WI38 (cell line): ENCODE results near the gene CCBE1.

ENCODE experiments used
- H3K4me3 ChIP-seq: 2 replicates; pipeline ENCODE4 v1.5.1; 2011; ENCODE audit warnings: low read depth, mild to moderate bottlenecking, control low read depth, low read length
- TF ChIP-seq, protein P1 (sequence below): IDR thresholded peaks from 2 replicates; pipeline ENCODE4 v1.5.1; 2012; ENCODE audit warnings: low read depth, mild to moderate bottlenecking, control low read depth, low read length

Gene CCBE1

GRCh38 chr18:59704146-59704545, 6.9 kb upstream of the CCBE1 start:
- H3K4me3 ChIP-seq, result no peak overlapping the region
- TF ChIP-seq, protein P1, sequence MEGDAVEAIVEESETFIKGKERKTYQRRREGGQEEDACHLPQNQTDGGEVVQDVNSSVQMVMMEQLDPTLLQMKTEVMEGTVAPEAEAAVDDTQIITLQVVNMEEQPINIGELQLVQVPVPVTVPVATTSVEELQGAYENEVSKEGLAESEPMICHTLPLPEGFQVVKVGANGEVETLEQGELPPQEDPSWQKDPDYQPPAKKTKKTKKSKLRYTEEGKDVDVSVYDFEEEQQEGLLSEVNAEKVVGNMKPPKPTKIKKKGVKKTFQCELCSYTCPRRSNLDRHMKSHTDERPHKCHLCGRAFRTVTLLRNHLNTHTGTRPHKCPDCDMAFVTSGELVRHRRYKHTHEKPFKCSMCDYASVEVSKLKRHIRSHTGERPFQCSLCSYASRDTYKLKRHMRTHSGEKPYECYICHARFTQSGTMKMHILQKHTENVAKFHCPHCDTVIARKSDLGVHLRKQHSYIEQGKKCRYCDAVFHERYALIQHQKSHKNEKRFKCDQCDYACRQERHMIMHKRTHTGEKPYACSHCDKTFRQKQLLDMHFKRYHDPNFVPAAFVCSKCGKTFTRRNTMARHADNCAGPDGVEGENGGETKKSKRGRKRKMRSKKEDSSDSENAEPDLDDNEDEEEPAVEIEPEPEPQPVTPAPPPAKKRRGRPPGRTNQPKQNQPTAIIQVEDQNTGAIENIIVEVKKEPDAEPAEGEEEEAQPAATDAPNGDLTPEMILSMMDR, result no peak

GRCh38 chr18:59701272-59701671, 4.0 kb upstream of the CCBE1 start:
- TF ChIP-seq, protein P1, result no peak
- no peak overlapping the region for H3K4me3 ChIP-seq

GRCh38 chr18:59700535-59700967, 3.3 kb upstream of the CCBE1 start:
- H3K4me3 ChIP-seq, result no peak overlapping the region; the same call in 1 of the 2 replicates

GRCh38 chr18:59699750-59700534, 2.7 kb upstream of the CCBE1 start:
- TF ChIP-seq, protein P1, result no peak
- H3K4me3 ChIP-seq, result no peak overlapping the region; the same call in 1 of the 2 replicates

More at GRCh38 chr18:59700535-59700967, 3.3 kb upstream of the CCBE1 start:
- TF ChIP-seq, protein P1, result no peak

GRCh38 chr18:59699061-59699460, 1.8 kb upstream of the CCBE1 start:
- TF ChIP-seq, protein P1, result no peak
- H3K4me3 ChIP-seq, result no peak overlapping the region

DNA sequence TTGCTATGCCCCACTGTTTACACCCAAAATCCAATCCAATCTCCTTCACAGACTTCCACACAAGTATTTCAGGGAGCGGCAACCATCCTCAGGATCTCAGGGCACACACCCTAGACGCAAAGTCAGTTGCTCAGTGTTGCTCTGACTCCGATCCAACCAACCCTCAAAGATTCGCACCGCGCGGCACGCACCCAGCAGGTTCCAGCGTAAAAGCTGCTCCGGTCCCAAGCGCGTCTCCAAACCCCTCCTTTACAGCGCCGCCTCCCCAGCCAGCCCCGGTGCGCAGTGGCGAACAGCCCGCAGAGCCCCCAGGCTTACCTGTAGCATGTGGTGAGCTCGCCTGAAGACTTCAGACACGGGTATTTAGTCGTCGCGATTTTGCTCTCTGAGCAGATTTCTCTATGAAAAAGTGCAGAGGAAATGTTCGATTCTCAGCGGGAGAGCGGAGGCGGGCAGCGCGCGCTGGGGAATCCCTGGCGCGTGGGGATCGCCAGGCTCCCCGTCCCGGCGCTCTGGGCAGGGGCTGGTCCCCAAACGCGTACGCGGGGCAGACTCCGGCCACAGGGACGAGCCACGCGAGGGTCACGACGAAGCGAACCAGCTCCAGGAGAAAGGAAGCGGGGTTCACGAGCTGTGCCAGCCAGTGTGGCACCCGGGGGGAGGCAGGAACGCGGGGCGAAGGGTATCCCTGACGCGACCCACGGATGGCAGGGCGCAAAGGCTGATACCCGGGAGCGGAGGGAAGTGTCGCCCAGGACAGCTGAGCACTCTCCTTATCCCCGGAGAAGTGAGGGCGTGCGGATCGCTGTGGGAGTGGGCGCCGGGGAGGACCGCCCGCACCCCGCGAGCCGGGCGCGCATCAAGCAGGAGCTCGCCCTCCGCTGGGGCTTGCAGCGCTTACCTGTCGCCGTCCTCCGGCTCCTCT, 650 bp downstream of the CCBE1 start:
- TF ChIP-seq, protein P1, result no peak
- H3K4me3 ChIP-seq, result peak overlapping the region; percentile 79
